Epidermal melanocyte (primary cell): ENCODE data around the gene LRCH1.

Experiments
- DNase-seq: peaks from one replicate; pipeline ENCODE4 v3.0.0; 2011; ENCODE audit warnings: low spot score; ENCODE audit not compliant: insufficient read length

Gene LRCH1

GRCh38 chr13:46531953-46532352 is 21.0 kb upstream of the LRCH1 start:
- DNase-seq: no peak

- no peak for DNase-seq
Measured at GRCh38 chr13:46535002-46535401, 18.0 kb upstream of the LRCH1 start.

- no peak for DNase-seq
Measured at GRCh38 chr13:46535825-46536224, 17.1 kb upstream of the LRCH1 start.

- DNase-seq: no peak
Measured at GRCh38 chr13:46536341-46536740, 16.6 kb upstream of the LRCH1 start.

GRCh38 chr13:46539231-46539630 is 13.7 kb upstream of the LRCH1 start:
- DNase-seq: no peak

GRCh38 chr13:46541210-46541609 is 11.8 kb upstream of the LRCH1 start:
- DNase-seq: no peak

GRCh38 chr13:46542833-46543232 is 10.1 kb upstream of the LRCH1 start:
- no peak for DNase-seq

GRCh38 chr13:46543287-46543686 is 9.7 kb upstream of the LRCH1 start:
- DNase-seq: no peak

GRCh38 chr13:46544208-46544607 is 8.8 kb upstream of the LRCH1 start:
- no peak for DNase-seq

GRCh38 chr13:46544811-46545210 is 8.2 kb upstream of the LRCH1 start:
- no peak for DNase-seq

GRCh38 chr13:46546084-46546768 is 6.7 kb upstream of the LRCH1 start:
- DNase-seq: no peak

GRCh38 chr13:46550822-46551221 is 2.1 kb upstream of the LRCH1 start:
- DNase-seq: no peak

GRCh38 chr13:46551410-46552302 is 1.3 kb upstream of the LRCH1 start:
- DNase-seq: no peak

- DNase-seq: no peak
Measured at GRCh38 chr13:46552303-46552682, 677 bp upstream of the LRCH1 start.

- DNase-seq: no peak
Measured at GRCh38 chr13:46553521-46553885, 533 bp downstream of the LRCH1 start.

GRCh38 chr13:46553886-46554858 is 1.2 kb downstream of the LRCH1 start:
- DNase-seq: peak; percentile 63

- DNase-seq: no peak
Measured at GRCh38 chr13:46554951-46555350, 2.0 kb downstream of the LRCH1 start.

GRCh38 chr13:46555722-46556417 is 2.9 kb downstream of the LRCH1 start:
- no peak for DNase-seq

- DNase-seq: no peak
Measured at GRCh38 chr13:46556418-46556779, 3.4 kb downstream of the LRCH1 start.

GRCh38 chr13:46559272-46559805 is 6.4 kb downstream of the LRCH1 start:
- no peak for DNase-seq

GRCh38 chr13:46560778-46561177 is 7.8 kb downstream of the LRCH1 start:
- DNase-seq: no peak
